Omental fat pad (tissue), 4 donors: ENCODE results near the gene ADAM12. TPM values are rescaled to one million over a fixed set of nuclear protein-coding genes. Genes with fewer than 3 reads are reported as not detected.

ENCODE experiments used
- ATAC-seq: fragments of 150-250 bp; one replicate; pipeline ENCODE4 v1.9.1; 2016; ENCODE audit warnings: mild to moderate bottlenecking, moderate library complexity; ENCODE audit not compliant: low FRiP score
- DNase-seq: peaks from one replicate; pipeline ENCODE4 v3.0.0-alpha.2; 2019; ENCODE audit warnings: low spot score
- total RNA-seq, 4 donors: library from RNA; depleted of rRNA; stranded (reverse); fragments of >200 nt; gene quantifications; one replicate each; pipeline ENCODE4 v1.1.0, GENCODE V29; 2016
- TF ChIP-seq, protein P1 (sequence below), 3 donors: fragments of 450-650 bp; IDR thresholded peaks; one replicate each; pipeline ENCODE4 v1.5.1; 2016 to 2017; ENCODE audit warnings: antibody characterized with exemption in 3 of 3, mild to moderate bottlenecking in 3 of 3, moderate library complexity in 2 of 3

ADAM12 gene
- total RNA-seq, 4 donors from 2014 or later = 4.9 to 24.4 (median 10.9) TPM

GRCh38 chr10:126324826-126325225 lies 63.5 kb downstream of the ADAM12 start:
- TF ChIP-seq, protein P1, sequence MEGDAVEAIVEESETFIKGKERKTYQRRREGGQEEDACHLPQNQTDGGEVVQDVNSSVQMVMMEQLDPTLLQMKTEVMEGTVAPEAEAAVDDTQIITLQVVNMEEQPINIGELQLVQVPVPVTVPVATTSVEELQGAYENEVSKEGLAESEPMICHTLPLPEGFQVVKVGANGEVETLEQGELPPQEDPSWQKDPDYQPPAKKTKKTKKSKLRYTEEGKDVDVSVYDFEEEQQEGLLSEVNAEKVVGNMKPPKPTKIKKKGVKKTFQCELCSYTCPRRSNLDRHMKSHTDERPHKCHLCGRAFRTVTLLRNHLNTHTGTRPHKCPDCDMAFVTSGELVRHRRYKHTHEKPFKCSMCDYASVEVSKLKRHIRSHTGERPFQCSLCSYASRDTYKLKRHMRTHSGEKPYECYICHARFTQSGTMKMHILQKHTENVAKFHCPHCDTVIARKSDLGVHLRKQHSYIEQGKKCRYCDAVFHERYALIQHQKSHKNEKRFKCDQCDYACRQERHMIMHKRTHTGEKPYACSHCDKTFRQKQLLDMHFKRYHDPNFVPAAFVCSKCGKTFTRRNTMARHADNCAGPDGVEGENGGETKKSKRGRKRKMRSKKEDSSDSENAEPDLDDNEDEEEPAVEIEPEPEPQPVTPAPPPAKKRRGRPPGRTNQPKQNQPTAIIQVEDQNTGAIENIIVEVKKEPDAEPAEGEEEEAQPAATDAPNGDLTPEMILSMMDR (IDR thresholded peaks at IDR 0.05) = no peak
- no peak for DNase-seq
- ATAC-seq = no peak

DNA sequence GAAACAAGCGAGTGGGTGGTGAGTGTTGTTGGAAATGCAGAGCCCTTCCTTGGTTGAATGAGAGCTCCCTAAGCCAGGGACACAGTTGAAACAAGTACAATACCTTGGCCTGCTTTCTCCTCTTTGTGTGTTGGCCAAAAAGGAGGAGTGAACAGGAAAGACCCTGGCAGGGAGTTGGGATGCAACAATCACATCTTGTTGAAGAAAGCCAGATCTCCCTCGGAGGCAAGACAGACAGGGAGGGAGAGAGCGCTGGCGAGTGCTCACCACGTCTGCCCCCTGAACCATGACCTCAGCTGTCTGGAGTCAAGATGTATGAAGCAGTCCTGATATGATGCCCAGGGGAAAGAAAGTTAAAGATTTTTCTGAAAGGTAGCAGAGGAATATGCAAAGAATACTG lies 66.8 kb downstream of the ADAM12 start:
- no peak for ATAC-seq
- TF ChIP-seq, protein P1 (IDR thresholded peaks at IDR 0.05) = no peak
- no peak for DNase-seq

DNA sequence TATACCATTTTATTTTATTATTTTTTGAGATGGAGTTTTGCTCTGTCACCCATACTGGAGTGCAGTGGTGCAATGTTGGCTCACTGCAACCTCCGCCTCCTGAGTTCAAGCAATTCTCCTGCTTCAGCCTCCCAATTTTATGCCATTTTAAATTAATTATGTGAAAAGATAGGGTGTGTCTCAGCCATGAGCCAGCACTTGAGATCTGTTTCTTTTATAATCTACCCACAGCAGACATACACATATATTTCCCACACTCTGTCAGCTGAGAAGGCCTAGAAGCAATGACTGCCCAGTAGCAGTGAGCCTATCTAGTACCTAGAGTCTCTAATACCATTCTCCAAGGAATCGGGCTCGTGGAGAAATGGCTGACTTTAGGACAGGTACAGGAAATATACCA lies 70.5 kb downstream of the ADAM12 start:
- DNase-seq (no peak), ATAC-seq (no peak)
- TF ChIP-seq, protein P1 (IDR thresholded peaks at IDR 0.05) = no peak

DNA sequence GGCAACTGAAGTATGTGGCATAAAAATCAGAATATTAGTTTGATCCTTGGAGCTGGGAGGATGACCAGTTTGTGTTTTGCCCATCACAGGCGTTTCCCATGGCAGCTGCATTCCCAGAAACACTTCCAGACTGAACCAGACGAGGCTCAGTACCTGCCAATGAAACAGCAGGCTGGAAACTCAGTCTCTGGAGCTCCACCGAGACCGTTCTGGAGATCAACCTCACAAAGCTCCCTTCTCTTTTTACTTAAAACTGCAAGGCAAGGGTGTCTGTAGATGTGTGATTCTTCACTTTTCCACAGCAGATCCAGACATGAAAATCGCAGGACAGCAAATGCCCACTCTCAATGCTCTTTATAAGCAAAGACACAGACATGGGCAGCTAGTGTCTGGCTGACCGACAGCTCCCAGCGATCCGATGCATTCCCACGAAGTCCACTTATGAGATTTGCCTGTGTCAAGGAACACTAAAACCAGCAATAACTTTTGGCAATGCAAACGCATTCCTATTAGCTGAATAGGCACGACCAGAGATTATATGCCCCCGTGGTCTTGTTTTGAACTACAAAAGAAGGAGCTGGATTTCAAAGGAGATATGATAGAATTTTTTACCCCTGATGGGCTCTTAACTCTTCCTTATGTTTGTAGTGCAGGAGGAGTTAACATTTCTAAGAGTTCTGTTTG lies 72.6 kb downstream of the ADAM12 start:
- ATAC-seq (peak; percentile 63), DNase-seq (no peak)

GRCh38 chr10:126314863-126315493 lies 73.3 kb downstream of the ADAM12 start:
- ATAC-seq = no peak
- TF ChIP-seq, protein P1 (IDR thresholded peaks at IDR 0.05) = no peak
- DNase-seq = no peak

More for the DNA sequence above, 72.6 kb downstream of the ADAM12 start:
- TF ChIP-seq, protein P1 (IDR thresholded peaks at IDR 0.05) = no peak

- DNase-seq (no peak), ATAC-seq (no peak)
- TF ChIP-seq, protein P1 (IDR thresholded peaks at IDR 0.05) = no peak
Observed at GRCh38 chr10:126312167-126312566, 76.1 kb downstream of the ADAM12 start.
